Esophagus muscularis mucosa (tissue), 4 donors: ENCODE results near the gene SNAPC2. TPM values are rescaled to one million over a fixed set of nuclear protein-coding genes. Genes with fewer than 3 reads are reported as not detected.

Experiments used
- DNase-seq: peaks from one replicate; pipeline ENCODE4 v3.0.0-alpha.2; 2017; ENCODE audit errors: extremely low spot score
- H3K27ac ChIP-seq, 4 donors: fragments of 200-600 bp; sonication (generic); replicated peaks in 1 of 4; 1 replicate in 3 of 4; 2 replicates in 1 of 4; pipeline ENCODE4 v1.5.1; 2016 to 2019; ENCODE audit warnings: mild to moderate bottlenecking in 1 of 4
- H3K27me3 ChIP-seq, 4 donors: fragments of 200-600 bp; sonication (generic); one replicate each; pipeline versions ENCODE4 v1.5.1 to v1.6.0; 2016 to 2019
- H3K36me3 ChIP-seq, 4 donors: fragments of 200-600 bp; sonication (generic); one replicate each; pipeline ENCODE4 v1.5.1; 2016 to 2019
- H3K4me1 ChIP-seq, 4 donors: fragments of 200-600 bp; sonication (generic); one replicate each; pipeline ENCODE4 v1.5.1; 2016 to 2019
- H3K4me3 ChIP-seq, 4 donors: fragments of 200-600 bp; sonication (generic); 1 replicate in 2 of 4; 2 replicates in 2 of 4; pipeline ENCODE4 v1.5.1; 2016 to 2019; ENCODE audit warnings: mild to moderate bottlenecking in 4 of 4, moderate library complexity in 1 of 4
- H3K9me3 ChIP-seq, 4 donors: fragments of 200-600 bp; sonication (generic); 1 replicate in 3 of 4; 2 replicates in 1 of 4; pipeline ENCODE4 v1.5.1; 2016 to 2019
- EP300 ChIP-seq: sonication (generic); formaldehyde crosslinking; IDR thresholded peaks from one replicate; pipeline ENCODE4 v1.6.1; 2017; ENCODE audit warnings: antibody characterized with exemption
- POLR2A ChIP-seq: fragments of 450-650 bp; IDR thresholded peaks from one replicate; pipeline ENCODE4 v1.6.1; 2017; ENCODE audit warnings: antibody characterized with exemption, moderate library complexity, mild to moderate bottlenecking, low read depth
- POLR2AphosphoS5 ChIP-seq, 2 donors: sonication (generic); formaldehyde crosslinking; IDR thresholded peaks; one replicate each; pipeline ENCODE4 v1.6.1; 2017; ENCODE audit warnings: antibody characterized with exemption in 2 of 2
- WGBS: methylation state at CpG from one replicate; pipeline ENCODE4 v1.1.5; 2018; 5-methylcytosine and 5-hydroxymethylcytosine counted together
- intact Hi-C: fragments of 100-400 bp; cut with DNase I; formaldehyde crosslinking; loops from one replicate; pipeline ENCODE4 v1.15.1; 2023
- total RNA-seq, 4 donors: library from RNA; depleted of rRNA; stranded (reverse); fragments of >200 nt; gene quantifications; one replicate each; pipeline versions ENCODE4 v1.1.0 to v1.2.1, GENCODE V29; 2016
- TF ChIP-seq, protein P1 (sequence below), 3 experiments: fragments of 200-600 bp in 2 of 3; fragments of 450-650 bp in 1 of 3; sonication (generic) in 2 of 3; IDR thresholded peaks; one replicate each; pipeline ENCODE4 v1.5.1; 2017 to 2019; ENCODE audit warnings: antibody characterized with exemption in 3 of 3, mild to moderate bottlenecking in 2 of 3, moderate library complexity in 1 of 3

Gene SNAPC2
- total RNA-seq, 4 donors from 2014 or later: 32.4 to 47.2 (median 35.0) TPM

- Histone ChIP-seq H3K4me1 (peaks cover 34 to 71% (median 60%) of the 10 kb centered on the region in 4 donors), H3K27ac (no peak overlapping the region), H3K36me3 (no peaks in the 10 kb centered on the region), H3K4me3 (peak overlapping the region in 3 of 4 donors; percentile 11 to 40 (median 29)), H3K27me3 (peaks cover 3 to 69% (median 33%) of the 10 kb centered on the region in 4 donors), H3K9me3 (no peaks in the 10 kb centered on the region)
- no peak for DNase-seq
- TF ChIP-seq POLR2A (no peak), POLR2AphosphoS5 (IDR thresholded peaks at IDR 0.05) (no peak), EP300 (no peak)
- TF ChIP-seq, protein P1, sequence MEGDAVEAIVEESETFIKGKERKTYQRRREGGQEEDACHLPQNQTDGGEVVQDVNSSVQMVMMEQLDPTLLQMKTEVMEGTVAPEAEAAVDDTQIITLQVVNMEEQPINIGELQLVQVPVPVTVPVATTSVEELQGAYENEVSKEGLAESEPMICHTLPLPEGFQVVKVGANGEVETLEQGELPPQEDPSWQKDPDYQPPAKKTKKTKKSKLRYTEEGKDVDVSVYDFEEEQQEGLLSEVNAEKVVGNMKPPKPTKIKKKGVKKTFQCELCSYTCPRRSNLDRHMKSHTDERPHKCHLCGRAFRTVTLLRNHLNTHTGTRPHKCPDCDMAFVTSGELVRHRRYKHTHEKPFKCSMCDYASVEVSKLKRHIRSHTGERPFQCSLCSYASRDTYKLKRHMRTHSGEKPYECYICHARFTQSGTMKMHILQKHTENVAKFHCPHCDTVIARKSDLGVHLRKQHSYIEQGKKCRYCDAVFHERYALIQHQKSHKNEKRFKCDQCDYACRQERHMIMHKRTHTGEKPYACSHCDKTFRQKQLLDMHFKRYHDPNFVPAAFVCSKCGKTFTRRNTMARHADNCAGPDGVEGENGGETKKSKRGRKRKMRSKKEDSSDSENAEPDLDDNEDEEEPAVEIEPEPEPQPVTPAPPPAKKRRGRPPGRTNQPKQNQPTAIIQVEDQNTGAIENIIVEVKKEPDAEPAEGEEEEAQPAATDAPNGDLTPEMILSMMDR (IDR thresholded peaks at IDR 0.05): no peak
- 58% methylated on average over 47 of the region's 47 CpGs for WGBS
- intact Hi-C loops: no loop called here
Measured at GRCh38 chr19:7872306-7873204, 47.6 kb upstream of the SNAPC2 start.

GRCh38 chr19:7873304-7874075 is 46.6 kb upstream of the SNAPC2 start:
- WGBS: 64% methylated on average over 3 of the region's 53 CpGs
- H3K9me3 ChIP-seq: no peaks in the 10 kb centered on the region
- no peak for DNase-seq
- peaks cover 3 to 59% (median 30%) of the 10 kb centered on the region in 4 donors for H3K27me3 ChIP-seq
- intact Hi-C loops: no loop called here
- H3K4me3 ChIP-seq: peak overlapping the region; percentile 33 to 51 (median 34)
- H3K27ac ChIP-seq: no peak overlapping the region
- no peaks in the 10 kb centered on the region for H3K36me3 ChIP-seq
- peaks cover 30 to 63% (median 55%) of the 10 kb centered on the region in 4 donors for H3K4me1 ChIP-seq
- TF ChIP-seq EP300 (no peak), POLR2A (no peak), POLR2AphosphoS5 (IDR thresholded peaks at IDR 0.05) (no peak)
- TF ChIP-seq, protein P1 (IDR thresholded peaks at IDR 0.05): no peak

GRCh38 chr19:7874076-7874896 is 45.9 kb upstream of the SNAPC2 start, which contains the start of gene PRR36:
TSS of gene PRR36 (minus strand) at chr19:7874390. CDS start at chr19:7873689, 701 bp downstream.
- 0% methylated on average over 7 of the region's 88 CpGs for WGBS
- DNase-seq: no peak
- Histone ChIP-seq H3K27ac (no peak within 1 kb of the TSS), H3K4me3 (peak within 1 kb of the TSS; percentile 33 to 51 (median 34)), H3K9me3 (no peaks in the 10 kb centered on the region), H3K36me3 (no peaks in the 10 kb centered on the region), H3K4me1 (peaks cover 23 to 55% (median 47%) of the 10 kb centered on the region in 4 donors), H3K27me3 (peaks cover 3 to 61% (median 30%) of the 10 kb centered on the region in 4 donors)
- TF ChIP-seq POLR2A (no peak), POLR2AphosphoS5 (IDR thresholded peaks at IDR 0.05) (no peak), EP300 (no peak)
- TF ChIP-seq, protein P1 (IDR thresholded peaks at IDR 0.05): no peak
- intact Hi-C loops: no loop called here

DNA sequence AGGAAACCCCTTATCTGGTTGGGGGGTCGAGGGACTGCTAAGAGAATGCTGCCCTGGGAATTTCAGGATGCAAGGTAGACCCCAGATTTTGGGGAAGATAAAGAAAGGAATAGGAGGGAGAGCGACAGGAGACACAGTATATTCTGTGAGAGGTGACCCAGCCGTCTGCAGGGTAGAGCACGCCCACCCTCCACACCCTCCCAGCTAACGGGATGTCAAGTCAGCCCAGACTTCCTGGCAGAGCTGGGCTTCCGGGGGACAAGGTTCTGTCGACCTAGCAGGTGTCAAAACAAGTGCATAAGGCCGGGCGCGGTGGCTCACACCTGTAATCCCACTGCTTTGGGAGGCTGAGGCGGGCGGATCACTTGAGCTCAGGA is 45.3 kb upstream of the SNAPC2 start:
- WGBS: 41% methylated on average over 12 of the region's 12 CpGs
- no peak overlapping the region for H3K27ac ChIP-seq
- DNase-seq: no peak
- H3K36me3 ChIP-seq: no peaks in the 10 kb centered on the region
- H3K4me1 ChIP-seq: peaks cover 18 to 49% (median 41%) of the 10 kb centered on the region in 4 donors
- H3K9me3 ChIP-seq: no peaks in the 10 kb centered on the region
- peak overlapping the region in 3 of 4 donors; percentile 33 to 51 (median 34) for H3K4me3 ChIP-seq
- H3K27me3 ChIP-seq: peaks cover 3 to 66% (median 30%) of the 10 kb centered on the region in 4 donors
- TF ChIP-seq, protein P1 (IDR thresholded peaks at IDR 0.05): no peak
- TF ChIP-seq POLR2AphosphoS5 (IDR thresholded peaks at IDR 0.05): no peak
- no peak for TF ChIP-seq EP300
- no peak for TF ChIP-seq POLR2A
- intact Hi-C loops: no loop called here
